HEK293T (cell line): Measurements from ENCODE around the gene NDFIP1.

Experiments
- CTCF ChIA-PET: fragments of 350-600 bp; formaldehyde crosslinking; extraction: SDS; loops from one replicate; lab custom pipeline; 2021; ENCODE audit warnings: antibody characterized with exemption, inconsistent platforms; lab: Yijun Ruan, JAX
- POLR2A ChIA-PET: fragments of 350-600 bp; formaldehyde crosslinking; extraction: SDS; loops from one replicate; lab custom pipeline; 2020; ENCODE audit warnings: antibody characterized with exemption, inconsistent platforms; lab: Yijun Ruan, JAX
- DNase-seq: peaks from one replicate; pipeline ENCODE4 v3.0.0; 2012; ENCODE audit warnings: mixed read lengths; ENCODE audit errors: extremely low spot score
- ARNT ChIP-seq: fragments of 450-650 bp; IDR thresholded peaks from 2 replicates; pipeline ENCODE4 v1.6.1; 2017; ENCODE audit warnings: mild to moderate bottlenecking
- BHLHE40 ChIP-seq: fragments of 450-650 bp; IDR thresholded peaks from 2 replicates; pipeline ENCODE4 v1.6.1; 2016; ENCODE audit warnings: mild to moderate bottlenecking, moderate library complexity, borderline replicate concordance
- CTBP1 ChIP-seq: fragments of 450-650 bp; IDR thresholded peaks from 2 replicates; pipeline ENCODE4 v1.6.1; 2016; ENCODE audit warnings: borderline replicate concordance
- ELF4 ChIP-seq: fragments of 450-650 bp; IDR thresholded peaks from 2 replicates; pipeline ENCODE4 v1.6.1; 2017; ENCODE audit warnings: antibody characterized with exemption
- FOXA1 ChIP-seq: fragments of 450-650 bp; IDR thresholded peaks from 2 replicates; pipeline ENCODE4 v1.6.1; 2016; ENCODE audit warnings: mild to moderate bottlenecking
- FOXK2 ChIP-seq: fragments of 450-650 bp; IDR thresholded peaks from 2 replicates; pipeline ENCODE4 v1.6.1; 2016; ENCODE audit warnings: mild to moderate bottlenecking
- FOXM1 ChIP-seq: fragments of 450-650 bp; IDR thresholded peaks from 2 replicates; pipeline ENCODE4 v1.6.1; 2017; ENCODE audit warnings: mild to moderate bottlenecking, borderline replicate concordance
- HDGF ChIP-seq: fragments of 450-650 bp; IDR thresholded peaks from 2 replicates; pipeline ENCODE4 v1.6.1; 2017; ENCODE audit warnings: antibody characterized with exemption, borderline replicate concordance
- L3MBTL2 ChIP-seq: fragments of 450-650 bp; conservative IDR thresholded peaks from 2 replicates; pipeline ENCODE4 v1.6.1; 2016; ENCODE audit warnings: mild to moderate bottlenecking
- LEF1 ChIP-seq: fragments of 450-650 bp; IDR thresholded peaks from 2 replicates; pipeline ENCODE4 v1.6.1; 2017; ENCODE audit warnings: mild to moderate bottlenecking, borderline replicate concordance
- NFRKB ChIP-seq: fragments of 450-650 bp; IDR thresholded peaks from 2 replicates; pipeline ENCODE4 v1.6.1; 2016; ENCODE audit warnings: mild to moderate bottlenecking, moderate library complexity
- SP1 ChIP-seq: fragments of 450-650 bp; IDR thresholded peaks from 2 replicates; pipeline ENCODE4 v1.6.1; 2017
- SUZ12 ChIP-seq: fragments of 450-650 bp; IDR thresholded peaks from 2 replicates; pipeline ENCODE4 v1.6.1; 2016; ENCODE audit warnings: mild to moderate bottlenecking
- TARDBP ChIP-seq: fragments of 450-650 bp; IDR thresholded peaks from 2 replicates; pipeline ENCODE4 v1.6.1; 2016
- ZNF384 ChIP-seq: fragments of 450-650 bp; IDR thresholded peaks from 2 replicates; pipeline ENCODE4 v1.6.1; 2016
- TF ChIP-seq, protein P1 (sequence below): fragments of 450-650 bp; IDR thresholded peaks from 2 replicates; pipeline ENCODE4 v1.6.1; 2016

Gene NDFIP1

DNA sequence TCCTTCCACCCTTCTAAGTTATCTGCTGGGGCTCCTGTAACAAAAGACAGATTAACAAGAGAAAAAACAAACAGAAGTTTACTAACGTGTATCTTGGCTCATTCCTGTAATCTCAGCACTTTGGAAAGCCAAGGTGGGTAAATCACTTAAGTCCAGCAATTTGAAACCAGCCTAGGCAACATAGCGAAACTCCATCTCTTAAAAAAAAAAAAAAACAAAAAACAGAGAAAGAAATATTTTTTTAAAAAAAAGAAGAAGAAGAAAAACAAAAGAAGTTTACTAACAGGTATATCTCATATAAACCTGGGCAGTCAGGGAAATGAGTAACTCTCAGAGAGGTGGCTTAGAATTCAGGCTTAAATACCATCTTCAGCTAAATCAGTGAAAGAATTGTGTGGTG, 10.3 kb upstream of the NDFIP1 start:
- CTCF ChIA-PET, result no interaction called here
- TF ChIP-seq FOXK2 (no peak), ZNF384 (peak; percentile 58; the same call in 1 of the 2 replicates)
- DNase-seq, result no peak
- POLR2A ChIA-PET, result no interaction called here

DNA sequence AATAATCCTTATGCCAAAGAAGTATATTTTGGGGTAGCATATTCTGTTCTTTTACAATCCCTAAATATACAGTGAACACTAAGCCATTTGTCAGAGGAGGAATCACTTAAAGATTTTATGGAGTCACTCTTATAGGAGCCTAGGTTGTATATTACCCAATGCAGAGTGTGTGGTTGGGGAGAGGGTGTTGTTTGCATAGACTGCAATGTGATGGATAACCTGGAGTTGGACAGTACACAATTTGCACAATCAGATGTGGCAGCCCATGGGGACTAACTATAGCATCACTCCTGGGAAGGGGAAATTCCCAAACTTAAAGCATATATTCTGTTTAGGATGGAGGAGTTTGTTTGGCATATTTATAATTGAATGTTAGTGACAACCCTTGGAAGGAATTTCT, 9.6 kb upstream of the NDFIP1 start:
- TF ChIP-seq SP1 (no peak), CTBP1 (no peak), SUZ12 (no peak), TARDBP (no peak), ARNT (no peak), NFRKB (no peak), FOXA1 (no peak), L3MBTL2 (no peak), FOXM1 (no peak), ZNF384 (no peak), ELF4 (no peak), FOXK2 (no peak), LEF1 (no peak), BHLHE40 (no peak), HDGF (no peak)
- TF ChIP-seq, protein P1, sequence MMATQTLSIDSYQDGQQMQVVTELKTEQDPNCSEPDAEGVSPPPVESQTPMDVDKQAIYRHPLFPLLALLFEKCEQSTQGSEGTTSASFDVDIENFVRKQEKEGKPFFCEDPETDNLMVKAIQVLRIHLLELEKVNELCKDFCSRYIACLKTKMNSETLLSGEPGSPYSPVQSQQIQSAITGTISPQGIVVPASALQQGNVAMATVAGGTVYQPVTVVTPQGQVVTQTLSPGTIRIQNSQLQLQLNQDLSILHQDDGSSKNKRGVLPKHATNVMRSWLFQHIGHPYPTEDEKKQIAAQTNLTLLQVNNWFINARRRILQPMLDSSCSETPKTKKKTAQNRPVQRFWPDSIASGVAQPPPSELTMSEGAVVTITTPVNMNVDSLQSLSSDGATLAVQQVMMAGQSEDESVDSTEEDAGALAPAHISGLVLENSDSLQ, result no peak
- ChIA-PET POLR2A (no interaction called here), CTCF (no interaction called here)
- DNase-seq, result no peak

DNA sequence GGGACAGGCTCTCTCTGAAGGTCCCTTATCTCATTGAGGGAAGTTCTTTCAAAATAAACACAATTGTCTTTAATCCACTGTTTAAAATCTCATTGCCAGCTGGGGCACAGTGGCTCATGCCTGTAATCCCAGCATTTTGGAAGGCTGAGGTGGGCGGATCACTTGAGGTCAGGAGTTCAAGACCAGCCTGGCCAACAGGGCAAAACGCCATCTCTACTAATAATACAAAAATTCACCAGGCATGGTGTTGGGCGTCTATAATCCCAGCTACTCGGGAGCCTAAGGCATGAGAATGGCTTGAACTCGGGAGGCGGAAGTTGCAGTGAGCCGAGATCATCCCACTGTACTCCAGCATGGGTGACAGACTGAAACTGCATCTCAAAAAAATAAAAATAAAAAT, 8.3 kb upstream of the NDFIP1 start:
- DNase-seq, result no peak
- TF ChIP-seq NFRKB, result no peak
- no peak for TF ChIP-seq SP1
- no peak for TF ChIP-seq FOXM1
- no peak for TF ChIP-seq TARDBP
- TF ChIP-seq, protein P1, result no peak
- TF ChIP-seq ZNF384, result no peak
- TF ChIP-seq ARNT, result no peak
- no peak for TF ChIP-seq L3MBTL2
- TF ChIP-seq BHLHE40, result no peak
- TF ChIP-seq CTBP1, result no peak
- POLR2A ChIA-PET, result no interaction called here
- CTCF ChIA-PET, result no interaction called here

DNA sequence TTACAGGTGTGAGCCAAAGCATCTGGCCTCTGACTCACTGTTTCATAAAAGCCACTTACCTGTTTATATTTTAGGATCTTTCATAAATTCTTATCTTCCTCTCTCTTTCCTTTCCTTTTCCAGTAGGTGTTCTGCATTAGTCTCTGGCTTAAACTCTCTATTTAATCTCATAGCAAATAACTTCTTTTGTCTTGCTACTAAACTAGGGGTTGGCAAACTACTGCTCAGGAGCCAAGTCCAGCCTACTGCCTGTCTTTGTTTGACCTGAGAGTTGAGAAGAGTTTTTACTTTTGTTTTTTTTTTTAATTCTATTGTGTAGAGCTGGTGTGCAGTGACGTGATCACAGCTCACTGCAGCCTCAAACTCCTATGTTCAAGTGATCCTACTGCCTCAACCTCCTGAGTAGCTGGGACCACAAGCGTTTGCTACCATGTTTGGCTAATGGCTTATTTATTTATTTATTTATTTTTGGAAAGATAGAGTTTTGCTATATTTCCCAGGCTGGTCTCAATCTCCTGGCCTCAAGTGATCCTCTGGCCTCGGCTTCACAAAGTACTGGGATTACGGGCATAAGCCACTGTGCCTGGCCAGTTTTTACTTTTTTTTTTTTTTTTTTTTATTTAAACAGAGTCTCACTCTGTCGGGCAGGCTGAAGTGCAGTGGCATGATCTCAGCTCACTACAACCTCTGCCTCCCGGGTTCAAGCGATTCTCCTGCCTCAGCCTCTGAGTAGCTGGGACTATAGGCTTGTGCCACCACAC, 5.4 kb upstream of the NDFIP1 start:
- POLR2A ChIA-PET, result interaction anchor here (0.9 kb wide), 1 partner anchor 18 kb away, joined by 3 read pairs; no protein-coding TSS in a partner anchor
- CTCF ChIA-PET, result no interaction called here
- DNase-seq, result no peak
- TF ChIP-seq BHLHE40, result no peak
- no peak for TF ChIP-seq ZNF384
- no peak for TF ChIP-seq L3MBTL2
- TF ChIP-seq TARDBP, result no peak
- TF ChIP-seq ARNT, result no peak
- TF ChIP-seq NFRKB, result no peak
- no peak for TF ChIP-seq ELF4
- no peak for TF ChIP-seq FOXK2
- TF ChIP-seq FOXM1, result no peak

DNA sequence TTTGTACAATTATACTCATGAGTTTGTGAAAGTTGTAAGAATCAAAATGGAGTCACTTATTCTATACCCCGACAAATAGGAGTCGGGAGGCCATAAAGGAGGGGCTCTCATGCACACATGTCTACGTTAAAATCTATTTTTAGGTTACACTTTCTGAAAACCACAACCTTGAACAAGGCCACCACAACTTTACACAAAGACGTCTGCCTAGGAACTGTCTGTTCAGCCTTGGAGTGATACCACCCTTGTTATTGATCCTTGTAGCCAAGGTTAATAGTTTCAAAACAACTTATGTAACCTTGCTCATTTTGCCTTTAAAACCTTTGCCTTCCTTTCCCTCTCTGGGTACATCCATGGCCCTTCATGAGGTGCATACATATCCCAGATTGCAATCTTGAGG, 4.1 kb upstream of the NDFIP1 start:
- ChIA-PET POLR2A (no interaction called here), CTCF (no interaction called here)
- TF ChIP-seq SUZ12 (no peak), TARDBP (no peak), FOXM1 (no peak), LEF1 (no peak)
- DNase-seq, result no peak

DNA sequence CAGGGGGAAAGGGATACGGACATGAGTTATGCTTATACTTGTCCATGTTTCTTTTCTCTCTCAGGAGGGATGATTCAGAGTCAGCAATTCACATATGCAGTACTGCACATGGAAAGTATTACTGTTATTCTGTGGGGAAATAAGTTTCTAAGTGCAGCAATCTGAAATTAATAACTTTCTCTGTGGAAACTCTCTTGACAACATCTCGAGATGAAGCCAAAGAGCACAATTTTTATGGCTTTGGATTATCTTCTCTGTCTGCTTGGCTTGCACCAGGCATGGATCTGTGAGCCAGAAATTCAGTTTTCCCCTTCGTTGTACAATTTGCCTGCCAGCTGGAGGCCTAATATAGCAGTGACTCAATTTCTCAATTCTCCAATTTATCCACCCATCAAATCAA, 2.5 kb upstream of the NDFIP1 start:
- ChIA-PET POLR2A (no interaction called here), CTCF (interaction anchor here (0.6 kb wide), 1 partner anchor 25 kb away, joined by 3 read pairs; no protein-coding TSS in a partner anchor)
- DNase-seq, result no peak
- TF ChIP-seq FOXA1 (no peak), LEF1 (no peak), SUZ12 (no peak), ARNT (no peak), NFRKB (no peak), HDGF (no peak), L3MBTL2 (no peak), ELF4 (no peak), ZNF384 (no peak), CTBP1 (no peak), FOXM1 (no peak), FOXK2 (no peak), BHLHE40 (no peak), TARDBP (no peak)
- TF ChIP-seq, protein P1, result no peak
